PC-3 (cell line): ENCODE results near the gene TSKS. TPM values are rescaled to one million over a fixed set of nuclear protein-coding genes. Genes with fewer than 3 reads are reported as not detected.

Source experiments
- ATAC-seq: fragments of 200-7000 bp; cut with Tn5 transposase; 2 replicates; pipeline ENCODE4 v1.9.1; 2020; ENCODE audit warnings: mild to moderate bottlenecking, moderate library complexity
- BruUV-seq: library from RNA; stranded (reverse); fragments of 400-500 nt; replicated peaks from 2 replicates; lab custom pipeline; 2021; lab: Mats Ljungman, UMichigan
- CTCF ChIA-PET: fragments of 300-600 bp; sonication (Branson Sonifier 250); formaldehyde crosslinking; loops from one replicate; lab custom pipeline; 2022; ENCODE audit warnings: antibody characterized with exemption; lab: Charles Lee
- POLR2A ChIA-PET: fragments of 300-600 bp; sonication (Branson Sonifier 250); formaldehyde crosslinking; loops from one replicate; lab custom pipeline; 2022; ENCODE audit warnings: antibody characterized with exemption; ENCODE audit not compliant: unreplicated experiment; lab: Charles Lee
- DNase-seq: peaks from one replicate; pipeline ENCODE4 v3.0.0-alpha.2; 2015
- H2AFZ ChIP-seq: fragments of 300-600 bp; sonication (generic); 2 replicates; pipeline ENCODE4 v1.6.0; 2016; ENCODE audit warnings: antibody characterized with exemption, low read length
- H3F3A ChIP-seq: fragments of 300-600 bp; sonication (generic); one replicate; pipeline ENCODE4 v1.6.0; 2017; ENCODE audit warnings: antibody characterized with exemption, low read length, control low read depth, mild to moderate bottlenecking; ENCODE audit not compliant: unreplicated experiment
- H3K27ac ChIP-seq: fragments of 300-600 bp; sonication (generic); 2 replicates; pipeline ENCODE4 v1.5.1; 2016; ENCODE audit warnings: mild to moderate bottlenecking, low read length
- H3K27me3 ChIP-seq: fragments of 300-600 bp; sonication (generic); 2 replicates; pipeline ENCODE4 v1.6.1; 2016; ENCODE audit warnings: low read length, mixed read lengths
- H3K36me3 ChIP-seq: fragments of 300-600 bp; sonication (generic); 2 replicates; pipeline ENCODE4 v1.6.1; 2016; ENCODE audit warnings: low read depth, mixed run types, low read length, mixed read lengths
- H3K4me1 ChIP-seq: fragments of 300-600 bp; sonication (generic); 2 replicates; pipeline ENCODE4 v1.5.1; 2016; ENCODE audit warnings: low read length; ENCODE audit not compliant: insufficient read depth
- H3K4me2 ChIP-seq: fragments of 300-600 bp; sonication (generic); 2 replicates; pipeline ENCODE4 v1.6.0; 2016; ENCODE audit warnings: low read length
- H3K4me3 ChIP-seq: fragments of 300-600 bp; sonication (generic); 2 replicates; pipeline ENCODE4 v1.5.1; 2016; ENCODE audit warnings: mild to moderate bottlenecking, low read length, mixed read lengths
- H3K79me2 ChIP-seq: fragments of 300-600 bp; sonication (generic); 2 replicates; pipeline ENCODE4 v1.6.1; 2017; ENCODE audit warnings: low read length, mixed read lengths
- H3K9ac ChIP-seq: fragments of 300-600 bp; sonication (generic); 2 replicates; pipeline ENCODE4 v1.6.0; 2016; ENCODE audit warnings: mild to moderate bottlenecking, low read length
- H3K9me2 ChIP-seq: fragments of 300-600 bp; sonication (generic); replicated peaks from 2 replicates; pipeline ENCODE4 v1.6.1; 2016; ENCODE audit warnings: mixed run types, low read length, mixed read lengths
- H3K9me3 ChIP-seq: fragments of 300-600 bp; sonication (generic); 2 replicates; pipeline ENCODE4 v1.6.1; 2016; ENCODE audit warnings: low read length, mixed read lengths
- H4K20me1 ChIP-seq: fragments of 300-600 bp; sonication (generic); 2 replicates; pipeline ENCODE4 v1.6.1; 2016; ENCODE audit warnings: low read length, mixed read lengths
- CTCF ChIP-seq: fragments of 300-600 bp; sonication (generic); conservative IDR thresholded peaks from 2 replicates; pipeline ENCODE4 v1.5.1; 2017; ENCODE audit warnings: antibody characterized with exemption, low read depth, mild to moderate bottlenecking, low read length
- EZH2 ChIP-seq: fragments of 300-600 bp; sonication (generic); IDR thresholded peaks from one replicate; pipeline ENCODE4 v1.6.1; 2017; ENCODE audit warnings: antibody characterized with exemption, mild to moderate bottlenecking, low read length; ENCODE audit not compliant: unreplicated experiment
- EZH2phosphoT487 ChIP-seq: fragments of 300-600 bp; sonication (generic); IDR thresholded peaks from 2 replicates; pipeline ENCODE4 v1.6.1; 2018; ENCODE audit warnings: mild to moderate bottlenecking, antibody characterized with exemption, low read length, borderline replicate concordance
- intact Hi-C: fragments of 100-400 bp; cut with micrococcal nuclease; formaldehyde crosslinking; loops from 2 replicates; pipeline ENCODE4 v1.9.0; 2023
- total RNA-seq: library from RNA; depleted of rRNA; stranded (reverse); fragments of >200 nt; gene quantifications from 2 replicates; pipeline ENCODE4 v1.2.3, GENCODE V29; 2014

Gene TSKS
- total RNA-seq, 1 experiment from 2014 or later: not detected

GRCh38 chr19:49739098-49739497 lies 24.0 kb downstream of the TSKS start:
- intact Hi-C loops: no loop called here
- Histone ChIP-seq H3F3A (no peaks in the 10 kb centered on the region), H3K9ac (no peak overlapping the region), H3K27me3 (no peaks in the 10 kb centered on the region), H4K20me1 (no peaks in the 10 kb centered on the region), H3K4me3 (no peak overlapping the region), H3K27ac (no peak overlapping the region), H3K4me1 (no peaks in the 10 kb centered on the region), H3K9me3 (no peaks in the 10 kb centered on the region), H3K36me3 (no peaks in the 10 kb centered on the region), H3K4me2 (no peak overlapping the region), H3K79me2 (no peaks in the 10 kb centered on the region), H3K9me2 (no peaks in the 10 kb centered on the region), H2AFZ (no peak overlapping the region)
- ChIA-PET POLR2A (no interaction called here), CTCF (no interaction called here)
- ATAC-seq (no peak), DNase-seq (no peak)
- TF ChIP-seq EZH2 (no peak), EZH2phosphoT487 (no peak), CTCF (no peak)
- BruUV-seq: no TSS peak

DNA sequence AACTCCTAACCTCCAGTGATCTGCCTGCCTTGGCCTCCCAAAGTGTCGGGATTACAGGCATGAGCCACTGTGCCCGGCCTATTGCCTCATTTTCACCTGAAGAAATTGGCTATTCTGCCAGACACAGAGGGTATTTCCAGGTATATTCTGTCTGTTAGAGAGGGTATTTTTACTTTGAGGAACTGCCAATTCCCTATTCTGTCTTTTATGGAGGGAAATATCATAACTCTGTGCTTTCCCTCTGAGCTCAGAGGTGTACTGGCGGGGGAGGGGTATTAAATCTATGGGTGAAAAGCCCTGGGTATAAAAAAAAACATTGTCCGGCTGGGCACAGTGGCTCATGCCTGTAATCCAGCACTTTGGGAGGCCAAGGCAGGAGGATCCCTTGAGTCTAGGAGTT lies 24.8 kb downstream of the TSKS start:
- H3K9me3 ChIP-seq: no peaks in the 10 kb centered on the region
- no peaks in the 10 kb centered on the region for H3K4me1 ChIP-seq
- TF ChIP-seq CTCF (no peak), EZH2 (no peak), EZH2phosphoT487 (no peak)
- no peak overlapping the region for H3K4me2 ChIP-seq
- no peak for DNase-seq
- no peaks in the 10 kb centered on the region for H4K20me1 ChIP-seq
- no peaks in the 10 kb centered on the region for H3K36me3 ChIP-seq
- H3F3A ChIP-seq: no peaks in the 10 kb centered on the region
- ATAC-seq: no peak
- intact Hi-C loops: no loop called here
- H3K27me3 ChIP-seq: no peaks in the 10 kb centered on the region
- H3K9ac ChIP-seq: no peak overlapping the region
- CTCF ChIA-PET: no interaction called here
- no peak overlapping the region for H2AFZ ChIP-seq
- no peaks in the 10 kb centered on the region for H3K79me2 ChIP-seq
- no TSS peak for BruUV-seq
- no peaks in the 10 kb centered on the region for H3K9me2 ChIP-seq
- no peak overlapping the region for H3K4me3 ChIP-seq
- POLR2A ChIA-PET: no interaction called here
- H3K27ac ChIP-seq: no peak overlapping the region

GRCh38 chr19:49730166-49730565 lies 32.9 kb downstream of the TSKS start:
- H3K9me3 ChIP-seq: no peaks in the 10 kb centered on the region
- H2AFZ ChIP-seq: no peak overlapping the region
- H3K4me1 ChIP-seq: no peaks in the 10 kb centered on the region
- no peaks in the 10 kb centered on the region for H3K79me2 ChIP-seq
- TF ChIP-seq EZH2 (no peak), CTCF (no peak), EZH2phosphoT487 (no peak)
- no peak overlapping the region for H3K9ac ChIP-seq
- POLR2A ChIA-PET: interaction anchor here (0.6 to 0.7 kb wide), 3 partner anchors 13 to 164 kb away, joined by 3 to 4 read pairs (median 3); no protein-coding TSS in a partner anchor
- intact Hi-C loops: no loop called here
- ATAC-seq (no peak), DNase-seq (no peak)
- no peaks in the 10 kb centered on the region for H4K20me1 ChIP-seq
- no peak overlapping the region for H3K4me3 ChIP-seq
- no peaks in the 10 kb centered on the region for H3K9me2 ChIP-seq
- no peak overlapping the region for H3K27ac ChIP-seq
- no peaks in the 10 kb centered on the region for H3F3A ChIP-seq
- H3K36me3 ChIP-seq: no peaks in the 10 kb centered on the region
- no TSS peak for BruUV-seq
- H3K27me3 ChIP-seq: no peaks in the 10 kb centered on the region
- CTCF ChIA-PET: no interaction called here
- no peak overlapping the region for H3K4me2 ChIP-seq
